ENCODE measurements around the gene ACIN1.

ACIN1 gene

GRCh38 chr14:23104591-23105347, 9.8 kb upstream of the ACIN1 start, which contains the start of gene CIROP:
CIROP (minus strand) TSS chr14:23104989; CDS start chr14:23104920, 69 bp downstream.
- no peak for DNase-seq (ENCODE audit: low read depth)

GRCh38 chr14:23104070-23104590, 9.2 kb upstream of the ACIN1 start:
- no peak for DNase-seq (ENCODE audit: low read depth)

GRCh38 chr14:23103581-23103980, 8.6 kb upstream of the ACIN1 start:
- DNase-seq (ENCODE audit: low read depth) = no peak

- no peak for DNase-seq (ENCODE audit: low read depth)
Measured at GRCh38 chr14:23102801-23103200, 7.9 kb upstream of the ACIN1 start.

- DNase-seq (ENCODE audit: low read depth) = no peak
Measured at GRCh38 chr14:23101986-23102625, 7.2 kb upstream of the ACIN1 start.

GRCh38 chr14:23101213-23101970, 6.5 kb upstream of the ACIN1 start:
- DNase-seq (ENCODE audit: low read depth) = no peak

- no peak for DNase-seq (ENCODE audit: low read depth)
Measured at GRCh38 chr14:23099212-23099861, 4.4 kb upstream of the ACIN1 start.

GRCh38 chr14:23097786-23098185, 2.9 kb upstream of the ACIN1 start:
- DNase-seq (ENCODE audit: low read depth) = no peak

- peak; percentile 99 for DNase-seq (ENCODE audit: low read depth)
Measured at GRCh38 chr14:23095196-23096108, 516 bp upstream of the ACIN1 start, which contains the start of gene C14orf119. C14orf119 (plus strand) TSS chr14:23095505; CDS start chr14:23097659, 2,154 bp downstream.

- no peak for DNase-seq (ENCODE audit: low read depth)
Measured at GRCh38 chr14:23093991-23094665, 808 bp downstream of the ACIN1 start.

GRCh38 chr14:23093526-23093925, 1.4 kb downstream of the ACIN1 start:
- no peak for DNase-seq (ENCODE audit: low read depth)

- no peak for DNase-seq (ENCODE audit: low read depth)
Measured at GRCh38 chr14:23093104-23093503, 1.8 kb downstream of the ACIN1 start.

- DNase-seq (ENCODE audit: low read depth) = no peak
Measured at GRCh38 chr14:23091294-23092225, 3.4 kb downstream of the ACIN1 start.

GRCh38 chr14:23090254-23090636, 4.7 kb downstream of the ACIN1 start:
- DNase-seq (ENCODE audit: low read depth) = no peak

GRCh38 chr14:23089498-23090253, 5.3 kb downstream of the ACIN1 start:
- no peak for DNase-seq (ENCODE audit: low read depth)

GRCh38 chr14:23086565-23086964, 8.4 kb downstream of the ACIN1 start:
- DNase-seq (ENCODE audit: low read depth) = no peak

- no peak for DNase-seq (ENCODE audit: low read depth)
Measured at GRCh38 chr14:23085458-23085857, 9.5 kb downstream of the ACIN1 start.

- DNase-seq (ENCODE audit: low read depth) = no peak
Measured at GRCh38 chr14:23080474-23080873, 14.5 kb downstream of the ACIN1 start.

Data from T follicular helper cell (primary cell).